Placental epithelial cell (primary cell): ENCODE results near the gene CLOCK. TPM values are rescaled to one million over a fixed set of nuclear protein-coding genes. Genes with fewer than 3 reads are reported as not detected.

ENCODE experiments used
- small RNA-seq: library from RNA; depleted of rRNA; stranded (forward); fragments of <200 nt; gene quantifications from one replicate; pipeline ENCODE3, GENCODE V24; 2012
- total RNA-seq: library from RNA; depleted of rRNA; stranded (reverse); fragments of >200 nt; gene quantifications from 2 replicates; pipeline ENCODE4 v1.2.3, GENCODE V29; 2012

Gene CLOCK, protein sequence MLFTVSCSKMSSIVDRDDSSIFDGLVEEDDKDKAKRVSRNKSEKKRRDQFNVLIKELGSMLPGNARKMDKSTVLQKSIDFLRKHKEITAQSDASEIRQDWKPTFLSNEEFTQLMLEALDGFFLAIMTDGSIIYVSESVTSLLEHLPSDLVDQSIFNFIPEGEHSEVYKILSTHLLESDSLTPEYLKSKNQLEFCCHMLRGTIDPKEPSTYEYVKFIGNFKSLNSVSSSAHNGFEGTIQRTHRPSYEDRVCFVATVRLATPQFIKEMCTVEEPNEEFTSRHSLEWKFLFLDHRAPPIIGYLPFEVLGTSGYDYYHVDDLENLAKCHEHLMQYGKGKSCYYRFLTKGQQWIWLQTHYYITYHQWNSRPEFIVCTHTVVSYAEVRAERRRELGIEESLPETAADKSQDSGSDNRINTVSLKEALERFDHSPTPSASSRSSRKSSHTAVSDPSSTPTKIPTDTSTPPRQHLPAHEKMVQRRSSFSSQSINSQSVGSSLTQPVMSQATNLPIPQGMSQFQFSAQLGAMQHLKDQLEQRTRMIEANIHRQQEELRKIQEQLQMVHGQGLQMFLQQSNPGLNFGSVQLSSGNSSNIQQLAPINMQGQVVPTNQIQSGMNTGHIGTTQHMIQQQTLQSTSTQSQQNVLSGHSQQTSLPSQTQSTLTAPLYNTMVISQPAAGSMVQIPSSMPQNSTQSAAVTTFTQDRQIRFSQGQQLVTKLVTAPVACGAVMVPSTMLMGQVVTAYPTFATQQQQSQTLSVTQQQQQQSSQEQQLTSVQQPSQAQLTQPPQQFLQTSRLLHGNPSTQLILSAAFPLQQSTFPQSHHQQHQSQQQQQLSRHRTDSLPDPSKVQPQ
- total RNA-seq = 24.7 and 30.3 TPM in 2 replicates

DNA sequence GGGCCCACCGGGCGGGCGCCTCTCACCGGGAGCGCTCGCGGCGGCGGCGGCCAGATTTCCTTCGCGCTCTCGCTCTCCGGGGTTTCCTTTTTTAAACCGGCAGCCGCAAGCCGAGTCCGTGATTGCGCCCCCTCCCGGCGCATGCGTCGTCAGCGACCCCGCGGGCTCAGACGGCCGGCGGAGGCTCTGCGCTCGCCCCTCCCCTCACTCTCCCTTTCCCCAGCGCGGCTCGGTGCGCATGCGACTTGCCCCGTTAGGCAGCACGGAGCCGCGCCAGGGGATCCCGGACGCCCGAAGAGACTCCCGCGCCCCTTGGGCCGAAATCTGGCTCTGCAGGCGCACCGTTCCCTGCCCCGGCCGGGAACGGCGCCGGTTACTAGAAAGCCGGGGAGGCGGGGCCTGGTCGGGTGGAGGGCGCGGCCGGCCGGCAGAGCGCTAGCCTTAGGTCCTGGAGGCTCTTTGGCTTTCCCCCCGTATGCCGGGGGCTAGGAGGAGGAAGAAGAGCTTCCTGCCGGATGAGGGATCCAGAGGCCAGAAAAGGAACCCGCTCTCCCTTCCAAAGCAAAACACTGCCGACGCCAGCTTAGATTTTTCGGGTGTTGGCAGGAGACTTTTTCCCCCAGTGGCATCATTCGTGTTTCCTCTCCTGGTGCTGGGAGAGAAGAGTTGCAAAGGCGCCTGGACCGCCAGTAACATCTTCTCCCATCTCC lies at the start of gene CLOCK:
Gene CLOCK (minus strand): TSS at position 154 of the 710 bp plus-strand sequence. CDS start 64,124 bp downstream, outside the sequence.

DNA sequence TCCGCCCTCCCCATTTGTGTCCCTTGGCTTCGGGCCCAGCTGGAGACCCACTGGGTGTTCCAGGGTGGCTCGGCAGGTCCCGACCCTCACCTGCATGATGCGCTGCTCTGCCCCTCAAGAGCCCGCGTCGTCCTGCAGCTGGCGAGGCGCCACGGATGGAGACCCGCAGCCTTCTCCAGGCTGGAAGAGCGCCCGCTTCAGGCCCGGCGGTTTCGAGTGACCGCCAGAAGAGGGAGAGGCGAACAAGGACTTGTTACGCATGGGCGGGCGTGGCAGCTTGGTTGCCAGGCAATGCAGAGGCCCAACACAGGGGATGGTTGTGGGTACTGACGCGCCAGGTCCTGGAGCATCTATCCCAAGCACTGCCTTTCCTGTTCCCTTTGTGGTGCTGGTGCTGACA lies 45.3 kb upstream of the CLOCK start, which contains the start of gene PDCL2:
Gene PDCL2 (minus strand): TSS at position 232 of the 400 bp plus-strand sequence. CDS start 136 bp downstream, at position 96.

DNA sequence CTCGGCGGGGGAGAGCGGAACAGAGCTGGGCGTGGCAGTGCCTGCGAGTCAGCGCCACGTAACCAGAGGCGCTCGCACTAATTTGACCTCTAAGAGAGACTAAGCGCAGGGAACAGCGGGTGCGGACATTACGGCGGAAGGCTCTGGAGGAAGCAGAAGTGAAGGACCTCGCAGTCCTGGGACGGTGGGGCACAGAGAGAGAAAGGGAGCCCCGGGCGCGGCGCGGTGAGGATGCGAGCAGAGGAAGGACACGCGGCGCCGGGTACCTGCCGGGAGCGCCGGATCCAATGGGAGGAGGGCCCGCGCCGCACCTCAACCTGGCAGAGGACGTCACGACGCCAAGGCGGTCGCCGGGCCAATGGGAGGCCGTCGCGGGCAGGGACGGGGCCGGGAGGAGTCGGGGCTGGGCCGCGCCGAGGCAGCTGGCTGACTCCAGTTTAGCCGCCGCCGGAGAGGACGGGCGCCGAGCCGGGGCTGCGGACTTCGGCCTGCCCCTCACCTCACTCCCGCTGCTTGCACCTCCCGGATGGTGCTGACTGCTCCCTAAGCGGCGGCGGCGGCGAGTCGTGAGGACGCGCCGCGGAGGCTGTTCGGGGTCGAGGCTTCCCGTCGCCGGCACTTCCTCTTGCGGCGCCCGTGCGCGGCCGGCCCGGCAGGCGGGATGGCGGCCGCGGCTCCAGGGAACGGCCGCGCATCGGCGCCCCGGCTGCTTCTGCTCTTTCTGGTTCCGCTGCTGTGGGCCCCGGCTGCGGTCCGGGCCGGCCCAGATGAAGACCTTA lies 151.0 kb downstream of the CLOCK start, which contains the start of gene TMEM165:
Gene TMEM165 (plus strand): TSS at position 429 of the 779 bp plus-strand sequence. CDS start 233 bp downstream, at position 662.

Small RNA genes within 50 kb of the gene (small RNA-seq; reads per million reads assigned to genes)
- not detected for gene RF00019

Other genes with a start within 250 kb of the CLOCK start
- gene SRD5A3, start 200.7 kb downstream of the CLOCK start, total RNA-seq = 8.7 and 13.3 TPM in 2 replicates
- gene TMEM165, start 151.0 kb downstream of the CLOCK start, total RNA-seq = 105 and 222 TPM in 2 replicates
- gene PDCL2, start 45.3 kb upstream of the CLOCK start, total RNA-seq = not detected in 2 replicates
- not detected in 2 replicates for gene NMU, start 89.4 kb upstream of the CLOCK start, total RNA-seq